ENCODE data around the gene EDC4. TPM values are rescaled to one million over a fixed set of nuclear protein-coding genes. Genes with fewer than 3 reads are reported as not detected.

The EDC4 gene
- total and polyA plus RNA-seq, 2 of the 8 experiments (the other 6 are each of a cell fraction or from before 2014, with no cell fraction given): 58.5 to 72.7 TPM

GRCh38 chr16:67825906-67826305, 46.9 kb upstream of the EDC4 start:
- Histone ChIP-seq H4K8ac (ENCODE audit: extremely low read depth, insufficient read depth, low read length) (no peak overlapping the region), H3K79me2 (ENCODE audit: control insufficient read depth in 1 of 2, insufficient read depth in 2 of 2, low read length in 2 of 2) (no peaks in the 10 kb centered on the region), H3K18ac (ENCODE audit: extremely low read depth, low read length) (no peak overlapping the region), H4K20me1 (replicated peaks in 1 of 2; ENCODE audit: control insufficient read depth in 1 of 2, insufficient read depth in 2 of 2, low read length in 2 of 2) (peaks cover 3 to 4% of the 10 kb centered on the region in 2 experiments), H3K4me3 (ENCODE audit: extremely low read depth in 1 of 4, insufficient read depth in 2 of 4, low read depth in 3 of 4, low read length in 4 of 4) (no peak overlapping the region), H2BK15ac (ENCODE audit: low read length) (no peak overlapping the region), H3K4ac (replicated peaks; ENCODE audit: insufficient read length, low read depth, low read length) (no peak overlapping the region), H3K56ac (replicated peaks; ENCODE audit: insufficient read length, low read depth, low read length) (no peak overlapping the region), H3K9me3 (ENCODE audit: insufficient read depth in 2 of 2, low read depth in 1 of 2, low read length in 1 of 2) (no peaks in the 10 kb centered on the region), H3K9ac (replicated peaks in 1 of 4; ENCODE audit: extremely low read depth in 1 of 4, low read depth in 3 of 4, low read length in 3 of 4) (no peak overlapping the region), H2AFZ (ENCODE audit: low read length) (no peak overlapping the region), H2BK20ac (ENCODE audit: low read length) (0 out of 2 replicates have a peak overlapping the region, but pooled peaks have one; percentile 72), H3K27ac (ENCODE audit: low read depth, low read length) (no peak overlapping the region), H3K27me3 (replicated peaks in 1 of 4; ENCODE audit: control insufficient read depth in 3 of 4, extremely low read depth in 1 of 4, insufficient read depth in 3 of 4, low read length in 3 of 4) (no peaks in the 10 kb centered on the region; a peak in 1 of 7 replicates), H4K5ac (ENCODE audit: insufficient read length, low read depth, low read length) (no peak overlapping the region), H4K91ac (replicated peaks; ENCODE audit: insufficient read length, low read length) (no peak overlapping the region), H2BK5ac (ENCODE audit: low read depth, low read length) (no peak overlapping the region; the same call in 1 of the 2 replicates), H3K23me2 (ENCODE audit: low read depth, low read length) (no peaks in the 10 kb centered on the region), H2BK120ac (replicated peaks; ENCODE audit: low read depth, low read length) (no peak overlapping the region), H3K79me1 (ENCODE audit: low read depth, low read length) (no peaks in the 10 kb centered on the region; the same call in 1 of the 2 replicates), H3K4me2 (ENCODE audit: insufficient read depth in 1 of 2, low read depth in 2 of 2, low read length in 2 of 2) (no peak overlapping the region), H3K14ac (ENCODE audit: insufficient read length) (no peak overlapping the region), H2BK12ac (ENCODE audit: low read depth, low read length) (no peak overlapping the region), H2AK5ac (ENCODE audit: low read depth, low read length) (no peak overlapping the region), H3K36me3 (ENCODE audit: control insufficient read depth in 2 of 4, insufficient read depth in 4 of 4, low read length in 3 of 4) (peaks cover 9 to 25% (median 13%) of the 10 kb centered on the region in 4 experiments), H3K23ac (ENCODE audit: insufficient read length) (no peak overlapping the region), H3K4me1 (replicated peaks in 1 of 4; ENCODE audit: control insufficient read depth in 3 of 4, insufficient read depth in 4 of 4, low read length in 3 of 4) (peaks cover 0 to 2% (median 0%) of the 10 kb centered on the region in 4 experiments; a peak in 3 of 7 replicates)
- TF ChIP-seq SP4 (IDR thresholded peaks at IDR 0.05; ENCODE audit: low read length): no peak
- TF ChIP-seq KDM5A (IDR thresholded peaks at IDR 0.05; ENCODE audit: low read length): no peak
- TF ChIP-seq ATF3 (IDR thresholded peaks at IDR 0.05; ENCODE audit: insufficient read depth, low read depth, low read length): no peak
- 91% methylated on average over 12 of the region's 14 CpGs; no CpG with 5 or more reads in 1 of the 2 experiments for WGBS, 2 experiments (ENCODE audit: extremely low coverage in 1 of 2, insufficient coverage in 1 of 2, insufficient read length in 1 of 2, insufficient replicate concordance in 2 of 2, low coverage in 1 of 2, low lambda C conversion rate in 2 of 2, missing lambda C conversion rate in 1 of 2)
- DNase-seq (ENCODE audit: low read depth in 1 of 2, low spot score in 2 of 2) (no peak), FAIRE-seq (no peak)
- CTCF ChIA-PET (ENCODE audit: partially characterized antibody): interaction anchor here (0.6 to 11.6 kb wide), 8 partner anchors 11 to 371 kb away, joined by 3 to 100 read pairs (median 4); partner anchors contain the start of gene NUTF2
- POLR2A ChIA-PET (ENCODE audit: partially characterized antibody): interaction anchor here (0.7 to 3.2 kb wide), 5 partner anchors 8 to 19 kb away, joined by 3 to 15 read pairs (median 4); no protein-coding TSS in a partner anchor

All from H1 (cell line).